Measurements from ENCODE around the gene KIF2A.

- TF ChIP-seq CTCF (conservative IDR thresholded peaks at IDR 0.05; ENCODE audit: low read length): no peak
- no peak for TF ChIP-seq EZH2phosphoT487 (IDR thresholded peaks at IDR 0.05; ENCODE audit: borderline replicate concordance, low read depth, low read length)
Measured at GRCh38 chr5:62419609-62420008, 113.6 kb downstream of the KIF2A start.

All from OCI-LY7 (cell line).